CD4-positive, alpha-beta memory T cell (primary cell): ENCODE results near the gene SMG1. TPM values are rescaled to one million over a fixed set of nuclear protein-coding genes. Genes with fewer than 3 reads are reported as not detected.
"Not testable (repeated sequence)": the region's sequence is repeated elsewhere in the genome, so short reads cannot be mapped to it uniquely, and the experiment has no call there.

ENCODE experiments used
- CTCF ChIA-PET: fragments of 350-600 bp; sonication (Branson Sonifier 250); formaldehyde crosslinking; loops from one replicate; lab custom pipeline; 2021; ENCODE audit warnings: inconsistent platforms; ENCODE audit not compliant: partially characterized antibody; lab: Charles Lee
- POLR2A ChIA-PET: fragments of 350-600 bp; sonication (Branson Sonifier 250); formaldehyde crosslinking; loops from one replicate; lab custom pipeline; 2021; ENCODE audit not compliant: partially characterized antibody; lab: Charles Lee
- DNase-seq, 5 donors: peaks; one replicate each; pipeline versions ENCODE4 v3.0.0 to v3.0.0-alpha.2; 2020 to 2022; ENCODE audit warnings: mixed read lengths in 1 of 5
- H3K27ac ChIP-seq: one replicate; pipeline ENCODE4 v1.7.0; 2013; ENCODE audit warnings: low read depth, low read length
- H3K27me3 ChIP-seq: 2 replicates; pipeline ENCODE4 v1.7.0; 2013; ENCODE audit warnings: mild to moderate bottlenecking, low read length, moderate library complexity; ENCODE audit not compliant: insufficient read depth
- H3K36me3 ChIP-seq: 2 replicates; pipeline ENCODE4 v1.7.0; 2013; ENCODE audit warnings: mild to moderate bottlenecking, low read length, moderate library complexity; ENCODE audit not compliant: insufficient read depth
- H3K4me1 ChIP-seq: 2 replicates; pipeline ENCODE4 v1.7.0; 2013; ENCODE audit warnings: mild to moderate bottlenecking, low read length, moderate library complexity; ENCODE audit not compliant: insufficient read depth
- H3K4me3 ChIP-seq, 2 donors: one replicate each; pipeline ENCODE4 v1.7.0; 2013; ENCODE audit warnings: low read length in 2 of 2, mild to moderate bottlenecking in 1 of 2
- H3K9me3 ChIP-seq, 2 donors: one replicate each; pipeline ENCODE4 v1.7.0; 2013; ENCODE audit warnings: low read length in 2 of 2, control low read depth in 1 of 2; ENCODE audit not compliant: control insufficient read depth in 1 of 2
- H3K27ac Mint-ChIP-seq, 7 donors: one replicate each; pipeline ENCODE4 v1.8.0; 2020 to 2021; ENCODE audit warnings: mixed read lengths in 7 of 7, mild to moderate bottlenecking in 6 of 7, inconsistent platforms in 3 of 7, moderate library complexity in 3 of 7
- H3K27me3 Mint-ChIP-seq, 2 donors: one replicate each; pipeline ENCODE4 v1.8.0; 2020 to 2021; ENCODE audit warnings: mixed read lengths in 2 of 2
- H3K36me3 Mint-ChIP-seq, 2 donors: one replicate each; pipeline ENCODE4 v1.8.0; 2020 to 2021; ENCODE audit warnings: mixed read lengths in 2 of 2, inconsistent platforms in 1 of 2, mild to moderate bottlenecking in 1 of 2
- H3K4me1 Mint-ChIP-seq, 4 donors: one replicate each; pipeline ENCODE4 v1.8.0; 2020 to 2021; ENCODE audit warnings: mixed read lengths in 4 of 4, mild to moderate bottlenecking in 1 of 4
- H3K4me3 Mint-ChIP-seq, 8 donors: one replicate each; pipeline ENCODE4 v1.8.0; 2020 to 2021; ENCODE audit warnings: mixed read lengths in 8 of 8, mild to moderate bottlenecking in 7 of 8, moderate library complexity in 6 of 8, inconsistent platforms in 3 of 8
- H3K9me3 Mint-ChIP-seq, 8 donors: one replicate each; pipeline ENCODE4 v1.8.0; 2020 to 2021; ENCODE audit warnings: mixed read lengths in 8 of 8, mild to moderate bottlenecking in 5 of 8, inconsistent platforms in 3 of 8, moderate library complexity in 1 of 8
- intact Hi-C: fragments of 100-400 bp; cut with micrococcal nuclease; formaldehyde crosslinking; loops from one replicate; pipeline ENCODE4 v1.15.1; 2023
- polyA plus RNA-seq, 2 donors: library from polyadenylated mRNA; unstranded; fragments of 300-500 nt; fragmentation: Illumina TruSeq; gene quantifications; one replicate each; pipeline ENCODE4 v1.2.3, GENCODE V29; 2021
- total RNA-seq, 2 experiments: library from RNA; stranded (reverse); gene quantifications; one replicate each; pipeline ENCODE4 v1.2.3, GENCODE V29; 2021

Gene SMG1
- total and polyA plus RNA-seq, 4 experiments from 2014 or later = 5.4 to 177 (median 94.5) TPM

DNA sequence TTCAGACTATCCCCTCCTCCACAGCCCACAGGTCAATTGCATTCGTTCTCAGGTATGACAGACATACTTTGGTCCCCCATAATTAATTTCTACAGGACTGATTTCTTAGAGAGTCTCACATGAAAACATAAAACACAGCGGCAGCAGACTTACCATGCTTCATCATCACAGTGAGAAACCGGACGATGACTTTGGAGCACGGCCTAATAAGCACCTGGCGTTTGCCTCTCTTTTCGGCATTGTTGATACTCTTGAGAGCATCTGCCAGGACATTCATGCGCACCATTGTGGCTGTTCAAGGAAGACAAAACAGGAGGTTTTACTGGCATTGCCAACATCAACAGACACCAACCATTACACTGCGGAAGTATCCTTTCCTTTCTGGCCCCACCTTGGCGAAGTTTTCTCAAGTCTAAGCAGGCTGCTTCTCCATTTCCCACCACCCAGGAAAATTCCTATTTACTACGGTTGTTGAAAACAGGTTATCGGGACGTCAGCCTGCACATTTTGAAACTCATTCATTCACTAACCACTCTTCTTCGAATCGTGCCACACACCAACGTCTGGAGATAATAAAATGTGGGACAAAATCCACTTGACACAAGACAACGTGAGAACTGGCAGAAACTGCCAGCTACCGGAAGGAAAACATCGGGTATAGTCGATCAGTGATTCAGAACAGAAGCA is 137.2 kb downstream of the SMG1 start:
- H3K9me3 Mint-ChIP-seq = peaks cover 0 to 5% (median 0%) of the 10 kb centered on the region in 8 donors
- H3K36me3 ChIP-seq = peaks cover 52% of the 10 kb centered on the region
- intact Hi-C loops = no loop called here
- H3K36me3 Mint-ChIP-seq = peaks cover 67 to 77% of the 10 kb centered on the region in 2 donors
- peak overlapping the region; percentile 77 to 98 for H3K4me3 ChIP-seq
- peak overlapping the region; percentile 93 to 97 (median 96) for H3K27ac Mint-ChIP-seq
- H3K27ac ChIP-seq = peak overlapping the region; percentile 80
- ChIA-PET POLR2A (interaction anchor here (1.5 to 10.4 kb wide), 3 partner anchors 12 to 278 kb away, joined by 3 to 176 read pairs (median 6); partner anchors contain the start of genes ARL6IP1 and COQ7), CTCF (interaction anchor here (1.6 to 7.8 kb wide), 3 partner anchors 9 to 181 kb away, joined by 3 to 111 read pairs (median 7); partner anchors contain the start of gene ARL6IP1)
- no peaks in the 10 kb centered on the region for H3K9me3 ChIP-seq
- peak overlapping the region; percentile 91 to 98 (median 96) for H3K4me3 Mint-ChIP-seq
- peaks cover 41 to 63% (median 55%) of the 10 kb centered on the region in 4 donors for H3K4me1 Mint-ChIP-seq
- no peak for DNase-seq
- H3K27me3 ChIP-seq = no peaks in the 10 kb centered on the region
- H3K27me3 Mint-ChIP-seq = no peaks in the 10 kb centered on the region
- peaks cover 54% of the 10 kb centered on the region for H3K4me1 ChIP-seq

DNA sequence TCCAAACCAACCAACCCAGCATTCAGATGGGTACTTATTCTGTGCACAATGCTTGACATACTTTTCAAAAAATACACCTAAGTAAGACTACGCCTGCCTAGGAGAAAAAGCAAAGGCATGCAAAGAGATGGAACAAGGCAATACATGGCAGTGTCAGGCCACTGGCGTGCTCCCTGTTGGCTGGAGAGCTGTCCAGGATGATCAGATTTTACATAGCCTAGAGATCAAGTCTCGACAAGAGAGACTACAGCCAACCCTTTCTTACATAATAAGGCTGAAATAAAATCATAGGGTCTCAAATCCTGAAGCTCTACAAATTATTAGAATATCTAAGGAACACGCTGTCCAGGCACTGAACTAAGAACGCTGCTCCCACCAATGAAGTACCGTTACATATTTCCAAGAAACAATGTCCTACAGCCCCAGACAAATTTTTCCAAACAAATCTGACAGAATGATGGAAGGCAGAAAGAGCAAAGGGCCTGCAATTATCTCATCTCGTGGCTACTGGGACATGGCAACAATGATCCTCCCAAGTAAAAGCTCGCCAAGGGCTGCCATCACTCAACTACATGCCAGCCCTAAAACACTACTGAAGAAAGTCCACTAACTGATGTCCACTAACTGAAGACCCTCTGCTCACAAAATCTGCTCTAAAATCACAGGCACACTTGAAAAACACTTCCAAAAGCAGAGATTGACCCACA is 141.1 kb downstream of the SMG1 start:
- Mint-ChIP-seq H3K27me3 (no peaks in the 10 kb centered on the region), H3K4me1 (peaks cover 45 to 69% (median 57%) of the 10 kb centered on the region in 4 donors), H3K36me3 (peaks cover 62 to 72% of the 10 kb centered on the region in 2 donors), H3K27ac (peak overlapping the region in 6 of 7 donors; percentile 6 to 93 (median 78)), H3K4me3 (peak overlapping the region; percentile 3 to 68 (median 40)), H3K9me3 (peaks cover 0 to under 1% (median 0%) of the 10 kb centered on the region in 8 donors)
- CTCF ChIA-PET = interaction anchor here (0.8 kb wide), 1 partner anchor 16 kb away, joined by 4 read pairs; the partner anchor contains the start of gene ARL6IP1
- Histone ChIP-seq H3K27ac (no peak overlapping the region), H3K4me3 (no peak overlapping the region), H3K36me3 (peaks cover 54% of the 10 kb centered on the region), H3K4me1 (peaks cover 68% of the 10 kb centered on the region), H3K27me3 (no peaks in the 10 kb centered on the region), H3K9me3 (no peaks in the 10 kb centered on the region)
- intact Hi-C loops = no loop called here
- DNase-seq = no peak
- POLR2A ChIA-PET = interaction anchor here (10.4 kb wide), 1 partner anchor 16 kb away, joined by 176 read pairs; the partner anchor contains the start of gene ARL6IP1

DNA sequence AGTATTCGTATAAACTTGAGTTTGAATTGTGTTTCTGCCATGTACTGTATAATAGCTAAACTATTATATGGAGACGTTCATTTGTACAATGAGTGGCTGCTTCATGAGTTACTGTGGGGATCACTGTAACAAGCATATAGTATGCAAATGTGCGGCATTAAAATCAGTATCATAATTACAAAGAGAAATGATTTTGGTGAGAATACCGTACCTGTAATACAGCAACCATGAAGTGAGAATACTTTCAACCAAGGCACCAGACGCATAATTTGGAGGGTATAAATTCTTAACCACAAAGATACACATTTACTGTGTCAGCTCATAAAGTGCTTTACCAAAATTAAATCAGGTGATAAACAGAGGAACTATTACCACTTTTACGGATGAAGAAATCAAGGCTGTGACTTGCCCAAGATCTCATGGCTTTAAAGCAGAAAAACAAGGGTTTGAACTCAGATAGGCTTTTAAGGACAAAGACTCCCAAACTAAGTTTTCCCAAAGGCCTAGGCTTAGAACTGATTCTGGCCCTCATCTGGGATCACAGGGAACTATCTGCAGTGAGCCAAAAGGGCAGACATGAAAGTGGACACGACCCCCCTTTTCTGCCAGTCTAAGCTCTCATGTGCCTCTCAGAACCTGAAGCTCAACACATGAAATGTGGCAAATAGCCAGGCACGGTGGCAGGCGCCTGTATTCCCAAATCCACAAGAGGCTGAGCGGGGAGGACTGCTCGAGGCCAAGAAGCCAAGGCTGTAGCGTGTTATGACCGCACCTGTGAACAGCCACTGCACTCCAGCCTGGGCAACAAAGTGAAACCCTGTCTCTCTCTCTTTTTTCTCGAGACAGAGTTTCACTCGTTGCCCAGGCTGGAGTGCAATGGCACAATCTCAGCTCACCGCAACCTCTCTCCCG is 142.5 kb downstream of the SMG1 start:
- H3K4me3 ChIP-seq = no peak overlapping the region
- Mint-ChIP-seq H3K27me3 (no peaks in the 10 kb centered on the region), H3K36me3 (peaks cover 52 to 60% of the 10 kb centered on the region in 2 donors), H3K4me1 (peaks cover 37 to 57% (median 48%) of the 10 kb centered on the region in 4 donors), H3K27ac (peak overlapping the region; percentile 46 to 93 (median 83)), H3K9me3 (no peaks in the 10 kb centered on the region), H3K4me3 (peak overlapping the region in 1 of 8 donors; percentile 20)
- H3K9me3 ChIP-seq = no peaks in the 10 kb centered on the region
- ChIA-PET CTCF (interaction anchor here (2.1 kb wide), 1 partner anchor 18 kb away, joined by 10 read pairs; the partner anchor contains the start of gene ARL6IP1), POLR2A (interaction anchor here (2.0 to 10.4 kb wide), 2 partner anchors 11 to 17 kb away, joined by 7 to 176 read pairs; partner anchors contain the start of gene ARL6IP1)
- no peak overlapping the region for H3K27ac ChIP-seq
- peaks cover 61% of the 10 kb centered on the region for H3K4me1 ChIP-seq
- DNase-seq = no peak
- H3K27me3 ChIP-seq = no peaks in the 10 kb centered on the region
- intact Hi-C loops = no loop called here
- H3K36me3 ChIP-seq = peaks cover 51% of the 10 kb centered on the region

DNA sequence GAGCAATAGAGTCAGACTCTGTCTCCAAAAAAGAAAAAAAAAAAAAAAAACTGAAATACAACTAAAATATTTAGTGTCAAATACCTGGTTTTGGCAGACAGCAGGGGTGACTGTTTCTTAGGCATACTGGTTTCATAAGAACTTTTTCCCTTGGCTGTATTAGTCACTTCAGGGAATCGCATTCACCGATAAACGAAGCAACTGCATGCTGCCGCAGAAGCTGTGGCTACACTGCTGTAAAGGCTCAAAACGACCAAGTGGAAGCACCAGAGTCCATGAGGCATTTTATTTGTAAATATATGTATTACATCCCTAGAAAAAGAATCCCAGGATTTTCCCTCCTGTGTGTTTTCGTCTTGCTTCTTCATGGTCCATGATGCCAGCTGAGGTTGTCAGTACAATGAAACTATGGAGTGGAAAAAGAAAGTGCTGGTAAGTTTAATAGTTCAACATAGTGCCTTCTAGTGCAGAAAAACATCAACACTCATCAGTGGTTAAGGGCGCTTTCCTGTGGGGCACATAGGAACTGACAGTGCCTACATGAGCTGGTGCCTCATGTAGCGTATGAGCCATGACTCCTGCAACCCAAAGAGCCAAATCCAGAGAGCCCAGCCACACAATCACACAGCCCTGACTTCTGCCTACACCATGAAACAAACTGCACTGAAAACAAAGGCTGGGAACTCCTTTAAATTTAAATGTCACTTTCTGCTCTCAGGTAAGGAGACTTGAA is 143.3 kb downstream of the SMG1 start:
- H3K4me3 Mint-ChIP-seq = peak overlapping the region in 1 of 8 donors; percentile 62

DNA sequence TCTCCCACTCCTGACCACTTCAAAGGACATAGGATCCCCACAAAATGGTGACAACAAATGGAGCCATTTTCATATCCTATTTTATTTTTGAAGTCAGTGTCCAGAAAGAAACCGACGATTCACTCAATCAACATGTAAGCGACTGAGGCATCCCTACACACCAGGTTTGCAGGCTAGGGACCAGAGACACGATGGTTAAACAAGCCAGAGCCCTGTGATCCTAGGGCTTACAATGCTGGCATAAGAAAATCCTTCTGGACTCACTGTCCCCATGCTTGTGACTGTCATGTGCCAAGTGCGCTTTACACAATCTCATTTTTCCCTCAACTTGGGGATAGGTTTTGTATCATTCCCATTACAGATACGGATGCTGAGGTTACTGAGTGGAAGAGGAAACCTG is 145.0 kb downstream of the SMG1 start:
- POLR2A ChIA-PET, H3K27ac ChIP-seq, H3K27me3 ChIP-seq, H3K9me3 Mint-ChIP-seq, H3K4me3 Mint-ChIP-seq, intact Hi-C loops, DNase-seq, H3K9me3 ChIP-seq, H3K27ac Mint-ChIP-seq, H3K4me3 ChIP-seq, CTCF ChIA-PET, H3K27me3 Mint-ChIP-seq: not testable (repeated sequence)
- H3K4me1 ChIP-seq = peaks cover 37% of the 10 kb centered on the region
- H3K36me3 ChIP-seq = peaks cover 38% of the 10 kb centered on the region
- peaks cover 21 to 34% (median 27%) of the 10 kb centered on the region in 4 donors for H3K4me1 Mint-ChIP-seq
- peaks cover 33 to 36% of the 10 kb centered on the region in 2 donors for H3K36me3 Mint-ChIP-seq

More for the DNA sequence above, 143.3 kb downstream of the SMG1 start:
- peaks cover 53% of the 10 kb centered on the region for H3K4me1 ChIP-seq
- no peaks in the 10 kb centered on the region for H3K27me3 ChIP-seq
- CTCF ChIA-PET = interaction anchor here (2.1 kb wide), 1 partner anchor 19 kb away, joined by 10 read pairs; the partner anchor contains the start of gene ARL6IP1
- Mint-ChIP-seq H3K4me1 (peaks cover 31 to 48% (median 40%) of the 10 kb centered on the region in 4 donors), H3K9me3 (peaks cover 0 to 2% (median 0%) of the 10 kb centered on the region in 8 donors), H3K36me3 (peaks cover 44 to 51% of the 10 kb centered on the region in 2 donors), H3K27me3 (no peaks in the 10 kb centered on the region), H3K27ac (peak overlapping the region; percentile 46 to 93 (median 83))
- peaks cover 47% of the 10 kb centered on the region for H3K36me3 ChIP-seq
- DNase-seq = peak in 1 of 5 donors; percentile 49
- H3K9me3 ChIP-seq = no peaks in the 10 kb centered on the region
- H3K27ac ChIP-seq = no peak overlapping the region
- POLR2A ChIA-PET = interaction anchor here (2.0 to 10.4 kb wide), 2 partner anchors 12 to 18 kb away, joined by 7 to 176 read pairs; partner anchors contain the start of gene ARL6IP1
- no peak overlapping the region for H3K4me3 ChIP-seq
- intact Hi-C loops = no loop called here

DNA sequence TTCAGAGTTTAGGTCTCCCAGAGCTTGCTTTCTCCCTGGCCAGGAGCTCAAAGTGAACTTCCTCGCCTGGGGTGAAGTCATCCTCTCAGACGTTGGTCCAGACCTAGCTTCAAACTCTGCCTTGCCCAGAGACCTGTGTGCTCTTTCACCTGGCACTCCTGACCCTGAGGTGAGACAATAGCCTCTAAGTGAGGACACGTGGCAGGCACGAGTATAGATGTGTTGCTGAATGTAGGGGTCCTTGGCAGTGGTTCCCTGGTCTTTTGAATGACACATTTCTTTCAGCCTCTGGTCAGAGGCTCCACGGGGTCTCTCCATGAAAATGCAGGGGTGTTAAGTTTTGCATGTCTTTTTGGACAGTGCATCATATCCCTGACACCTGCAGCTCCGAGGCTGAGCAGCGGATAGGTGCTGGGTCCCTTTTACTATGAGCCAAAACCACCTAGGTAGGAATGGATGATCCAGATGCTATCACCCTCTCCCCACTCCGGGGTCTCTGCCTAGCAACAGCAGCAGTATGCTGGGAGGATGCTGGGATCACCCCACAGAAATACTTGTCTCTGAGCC is 145.7 kb downstream of the SMG1 start:
- DNase-seq, H3K27ac ChIP-seq, H3K4me3 Mint-ChIP-seq, H3K27ac Mint-ChIP-seq, POLR2A ChIA-PET, H3K27me3 ChIP-seq, H3K9me3 Mint-ChIP-seq, CTCF ChIA-PET, H3K27me3 Mint-ChIP-seq, H3K4me3 ChIP-seq, intact Hi-C loops, H3K9me3 ChIP-seq: not testable (repeated sequence)
- peaks cover 26 to 29% of the 10 kb centered on the region in 2 donors for H3K36me3 Mint-ChIP-seq
- Histone ChIP-seq H3K4me1 (peaks cover 30% of the 10 kb centered on the region), H3K36me3 (peaks cover 32% of the 10 kb centered on the region)
- H3K4me1 Mint-ChIP-seq = peaks cover 15 to 27% (median 22%) of the 10 kb centered on the region in 4 donors
